Suprapubic skin (tissue), 4 donors: ENCODE measurements around the gene CHTOP. TPM values are rescaled to one million over a fixed set of nuclear protein-coding genes. Genes with fewer than 3 reads are reported as not detected.
"Not testable (repeated sequence)": the region's sequence is repeated elsewhere in the genome, so short reads cannot be mapped to it uniquely, and the experiment has no call there.

Source experiments
- DNase-seq, 2 donors: peaks; one replicate each; pipeline ENCODE4 v3.0.0-alpha.2; 2019; ENCODE audit warnings: low spot score in 2 of 2
- H3K27ac ChIP-seq: fragments of 200-600 bp; sonication (generic); one replicate; pipeline ENCODE4 v1.5.1; 2019
- H3K27me3 ChIP-seq: fragments of 200-600 bp; sonication (generic); one replicate; pipeline ENCODE4 v1.5.1; 2019
- H3K36me3 ChIP-seq: fragments of 200-600 bp; sonication (generic); one replicate; pipeline ENCODE4 v1.5.1; 2019
- H3K4me1 ChIP-seq: fragments of 200-600 bp; sonication (generic); one replicate; pipeline ENCODE4 v1.5.1; 2019
- H3K4me3 ChIP-seq: fragments of 200-600 bp; sonication (generic); one replicate; pipeline ENCODE4 v1.5.1; 2019; ENCODE audit warnings: mild to moderate bottlenecking
- H3K9me3 ChIP-seq: fragments of 200-600 bp; sonication (generic); one replicate; pipeline ENCODE4 v1.5.1; 2019
- EP300 ChIP-seq: sonication (generic); formaldehyde crosslinking; IDR thresholded peaks from one replicate; pipeline ENCODE4 v1.6.1; 2017; ENCODE audit warnings: antibody characterized with exemption
- POLR2A ChIP-seq, 2 donors: fragments of 450-650 bp; IDR thresholded peaks; one replicate each; pipeline ENCODE4 v1.6.1; 2017; ENCODE audit warnings: antibody characterized with exemption in 2 of 2, mild to moderate bottlenecking in 2 of 2, moderate library complexity in 2 of 2
- POLR2AphosphoS5 ChIP-seq, 3 donors: sonication (generic); formaldehyde crosslinking; IDR thresholded peaks; one replicate each; pipeline ENCODE4 v1.6.1; 2017; ENCODE audit warnings: antibody characterized with exemption in 3 of 3
- WGBS: methylation state at CpG from one replicate; pipeline ENCODE4 v1.1.5; 2018; 5-methylcytosine and 5-hydroxymethylcytosine counted together
- total RNA-seq, 4 donors: library from RNA; depleted of rRNA; stranded (reverse); fragments of >200 nt; gene quantifications; one replicate each; pipeline ENCODE4 v1.1.0, GENCODE V29; 2016
- TF ChIP-seq, protein P1 (sequence below), 2 donors: fragments of 200-600 bp in 1 of 2; fragments of 450-650 bp in 1 of 2; sonication (generic) in 1 of 2; IDR thresholded peaks; one replicate each; pipeline ENCODE4 v1.5.1; 2016 to 2019; ENCODE audit warnings: antibody characterized with exemption in 2 of 2, mild to moderate bottlenecking in 1 of 2, moderate library complexity in 1 of 2

Gene CHTOP, protein sequence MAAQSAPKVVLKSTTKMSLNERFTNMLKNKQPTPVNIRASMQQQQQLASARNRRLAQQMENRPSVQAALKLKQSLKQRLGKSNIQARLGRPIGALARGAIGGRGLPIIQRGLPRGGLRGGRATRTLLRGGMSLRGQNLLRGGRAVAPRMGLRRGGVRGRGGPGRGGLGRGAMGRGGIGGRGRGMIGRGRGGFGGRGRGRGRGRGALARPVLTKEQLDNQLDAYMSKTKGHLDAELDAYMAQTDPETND
- total RNA-seq: 10 to 100 TPM; 56.8 to 78.1 (median 58.2) TPM

DNA sequence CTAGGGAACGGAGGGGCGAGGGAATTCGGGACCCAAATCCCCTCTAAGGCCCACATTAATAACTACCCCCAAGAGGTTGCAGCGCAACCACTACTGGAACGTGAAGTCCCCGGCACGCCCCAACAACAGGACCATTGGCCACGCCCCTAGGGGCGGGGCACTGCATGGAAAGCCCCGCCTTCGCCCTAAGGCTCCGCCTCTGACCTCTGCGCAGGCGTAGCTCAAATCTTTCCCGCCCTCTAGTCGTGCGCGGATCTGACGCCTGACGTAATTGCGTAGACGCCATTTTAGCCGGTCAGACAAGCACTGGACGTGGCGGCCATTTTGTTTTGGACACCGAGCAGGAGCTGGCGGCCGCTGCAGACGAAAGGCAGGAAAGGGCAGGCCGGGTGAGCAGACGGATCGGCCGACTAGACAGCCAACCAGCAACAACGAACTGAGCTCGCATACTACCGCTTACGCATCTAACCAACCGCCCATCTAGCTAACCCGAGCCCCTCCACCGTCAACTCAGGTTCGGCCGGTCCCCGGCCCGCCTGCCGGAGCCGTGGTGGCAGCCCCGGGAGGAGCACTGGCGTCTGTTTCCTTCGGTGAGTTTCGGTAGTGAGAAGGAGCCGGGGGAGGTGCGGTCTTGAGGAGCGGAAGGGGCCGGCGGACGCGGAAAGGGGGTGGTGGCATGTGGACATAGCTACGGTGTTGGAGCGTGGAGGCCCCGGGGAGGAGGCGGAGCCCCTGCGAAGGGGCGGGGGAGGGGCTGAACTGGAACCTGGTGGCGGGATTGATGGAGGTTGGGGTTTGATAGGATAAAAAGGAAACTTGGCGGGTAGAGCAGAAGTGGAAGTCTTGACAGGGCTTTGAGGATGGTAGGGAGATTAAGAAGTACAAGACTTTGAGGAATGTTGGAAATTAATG is at the start of gene CHTOP:
Gene CHTOP, plus strand, starts transcription at position 313 of the 912 bp plus-strand sequence. CDS start 2,523 bp downstream, outside the sequence.
- under 1% methylated on average over 57 of the region's 65 CpGs for WGBS
- TF ChIP-seq POLR2A (IDR thresholded peaks at IDR 0.05): peak; percentile 73 to 77
- peak; percentile 59 to 91 (median 86) for TF ChIP-seq POLR2AphosphoS5 (IDR thresholded peaks at IDR 0.05)
- TF ChIP-seq, protein P1, sequence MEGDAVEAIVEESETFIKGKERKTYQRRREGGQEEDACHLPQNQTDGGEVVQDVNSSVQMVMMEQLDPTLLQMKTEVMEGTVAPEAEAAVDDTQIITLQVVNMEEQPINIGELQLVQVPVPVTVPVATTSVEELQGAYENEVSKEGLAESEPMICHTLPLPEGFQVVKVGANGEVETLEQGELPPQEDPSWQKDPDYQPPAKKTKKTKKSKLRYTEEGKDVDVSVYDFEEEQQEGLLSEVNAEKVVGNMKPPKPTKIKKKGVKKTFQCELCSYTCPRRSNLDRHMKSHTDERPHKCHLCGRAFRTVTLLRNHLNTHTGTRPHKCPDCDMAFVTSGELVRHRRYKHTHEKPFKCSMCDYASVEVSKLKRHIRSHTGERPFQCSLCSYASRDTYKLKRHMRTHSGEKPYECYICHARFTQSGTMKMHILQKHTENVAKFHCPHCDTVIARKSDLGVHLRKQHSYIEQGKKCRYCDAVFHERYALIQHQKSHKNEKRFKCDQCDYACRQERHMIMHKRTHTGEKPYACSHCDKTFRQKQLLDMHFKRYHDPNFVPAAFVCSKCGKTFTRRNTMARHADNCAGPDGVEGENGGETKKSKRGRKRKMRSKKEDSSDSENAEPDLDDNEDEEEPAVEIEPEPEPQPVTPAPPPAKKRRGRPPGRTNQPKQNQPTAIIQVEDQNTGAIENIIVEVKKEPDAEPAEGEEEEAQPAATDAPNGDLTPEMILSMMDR (IDR thresholded peaks at IDR 0.05): no peak
- H3K4me3 ChIP-seq: peak within 1 kb of the TSS; percentile 87

DNA sequence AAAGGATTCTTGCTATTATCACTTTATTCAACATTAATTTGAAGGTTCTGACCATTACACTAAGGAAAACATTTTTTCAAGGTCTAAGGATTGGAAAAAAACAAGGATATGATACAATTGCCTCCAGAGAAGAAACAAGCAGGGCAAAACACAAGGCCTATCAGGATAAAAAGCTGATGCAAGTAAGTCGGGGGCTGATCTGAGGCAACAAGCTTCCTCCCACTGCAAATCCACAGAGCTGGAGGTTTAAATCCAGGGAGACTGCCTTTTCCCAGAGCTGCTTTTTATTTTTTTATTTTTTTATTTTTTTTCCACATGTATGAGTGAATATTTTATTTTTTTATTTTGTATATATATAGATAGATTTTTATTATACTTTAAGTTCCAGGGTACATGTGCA is 48.9 kb upstream of the CHTOP start:
- H3K27ac ChIP-seq: no peak overlapping the region
- DNase-seq: no peak
- 81% methylated on average over 1 of the region's 1 CpG for WGBS

More for the DNA sequence above, at the start of gene CHTOP:
- H3K27ac ChIP-seq: peak within 1 kb of the TSS; percentile 100
- peak; percentile 99 for DNase-seq
- H3K27me3 ChIP-seq: no peaks in the 10 kb centered on the region
- H3K9me3 ChIP-seq: no peaks in the 10 kb centered on the region
- H3K36me3 ChIP-seq: peaks cover 29% of the 10 kb centered on the region
- peaks cover 47% of the 10 kb centered on the region for H3K4me1 ChIP-seq

DNA sequence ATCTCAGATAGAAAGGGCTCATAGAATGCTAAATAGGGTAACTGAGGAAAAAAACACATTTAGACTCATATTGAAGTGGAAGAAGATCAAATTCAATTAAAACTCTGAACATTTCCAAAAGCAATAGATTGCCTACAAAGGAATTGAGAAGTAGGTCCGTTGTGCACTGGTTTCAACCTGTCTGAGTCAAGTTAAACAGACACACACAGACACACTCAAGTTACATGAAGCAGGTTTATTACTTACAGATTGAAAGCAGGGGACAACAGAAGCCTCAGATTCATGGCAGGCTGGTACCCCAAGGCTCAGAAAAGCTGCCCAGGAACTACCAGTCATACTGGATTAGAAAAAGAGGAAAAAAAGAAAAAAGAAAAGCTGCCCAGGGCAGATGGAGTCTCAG is 47.5 kb upstream of the CHTOP start:
- Histone ChIP-seq H3K36me3 (no peaks in the 10 kb centered on the region), H3K4me3 (no peak overlapping the region), H3K27ac (no peak overlapping the region), H3K9me3 (no peaks in the 10 kb centered on the region), H3K4me1 (no peaks in the 10 kb centered on the region), H3K27me3 (no peaks in the 10 kb centered on the region)
- WGBS: 29% methylated on average over 1 of the region's 1 CpG
- no peak for DNase-seq
- no peak for TF ChIP-seq POLR2A (IDR thresholded peaks at IDR 0.05)
- TF ChIP-seq, protein P1 (IDR thresholded peaks at IDR 0.05): no peak
- no peak for TF ChIP-seq POLR2AphosphoS5 (IDR thresholded peaks at IDR 0.05)
- TF ChIP-seq EP300: no peak

More for the DNA sequence above, 48.9 kb upstream of the CHTOP start:
- no peak overlapping the region for H3K4me3 ChIP-seq
- TF ChIP-seq EP300: no peak
- TF ChIP-seq, protein P1 (IDR thresholded peaks at IDR 0.05): no peak
- no peak for TF ChIP-seq POLR2A (IDR thresholded peaks at IDR 0.05)
- TF ChIP-seq POLR2AphosphoS5 (IDR thresholded peaks at IDR 0.05): no peak
- no peaks in the 10 kb centered on the region for H3K9me3 ChIP-seq
- H3K4me1 ChIP-seq: no peaks in the 10 kb centered on the region
- H3K27me3 ChIP-seq: no peaks in the 10 kb centered on the region
- no peaks in the 10 kb centered on the region for H3K36me3 ChIP-seq

DNA sequence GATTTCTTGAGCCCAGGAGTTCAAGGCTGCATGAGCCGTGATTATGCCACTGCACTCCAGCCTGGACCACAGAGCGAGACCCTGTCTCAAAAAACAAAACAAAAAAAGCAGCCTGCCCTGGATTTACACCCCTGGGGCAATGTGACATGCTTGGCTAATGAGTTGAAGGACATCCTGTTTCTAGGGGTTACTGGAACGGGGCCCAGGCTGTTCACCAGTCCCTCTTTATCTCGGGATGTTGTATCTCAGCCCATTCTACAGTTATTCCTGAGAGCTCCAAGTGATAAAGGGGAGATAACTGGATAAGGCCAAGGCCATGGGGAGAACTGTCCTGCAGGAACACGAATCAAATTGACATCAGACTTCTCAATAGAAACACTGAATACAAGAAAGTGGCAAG is 46.6 kb upstream of the CHTOP start:
- Histone ChIP-seq H3K4me3 (no peak overlapping the region), H3K36me3 (no peaks in the 10 kb centered on the region), H3K27ac (no peak overlapping the region), H3K4me1 (no peaks in the 10 kb centered on the region), H3K27me3 (no peaks in the 10 kb centered on the region), H3K9me3 (no peaks in the 10 kb centered on the region)
- WGBS: 66% methylated on average over 5 of the region's 5 CpGs
- no peak for DNase-seq
- TF ChIP-seq POLR2A (IDR thresholded peaks at IDR 0.05) (no peak), POLR2AphosphoS5 (IDR thresholded peaks at IDR 0.05) (no peak), EP300 (no peak)
- TF ChIP-seq, protein P1 (IDR thresholded peaks at IDR 0.05): no peak

DNA sequence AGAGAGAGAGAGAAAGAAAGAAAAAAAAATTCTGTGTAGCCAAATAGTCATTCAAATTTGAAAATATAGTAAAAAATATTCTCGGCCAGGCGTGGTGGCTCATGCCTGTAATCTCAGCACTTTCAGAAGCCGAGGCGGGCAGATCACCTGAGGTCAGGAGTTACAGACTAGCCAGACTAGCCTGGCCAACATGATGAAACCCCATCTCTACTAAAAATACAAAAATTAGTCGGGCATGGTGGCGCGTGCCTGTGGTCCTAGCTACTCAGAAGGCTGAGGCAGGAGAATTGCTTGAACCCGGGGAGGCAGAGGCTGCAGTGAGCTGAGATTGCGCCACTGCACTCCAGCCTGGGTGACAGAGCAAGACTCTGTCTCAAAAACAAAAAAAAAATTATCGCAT is 45.8 kb upstream of the CHTOP start:
- H3K9me3 ChIP-seq, H3K36me3 ChIP-seq, H3K27me3 ChIP-seq, H3K27ac ChIP-seq, H3K4me1 ChIP-seq, DNase-seq, H3K4me3 ChIP-seq: not testable (repeated sequence)
- 92% methylated on average over 10 of the region's 10 CpGs for WGBS
